G401 (cell line): Measurements from ENCODE around the gene MUC6. TPM values are rescaled to one million over a fixed set of nuclear protein-coding genes. Genes with fewer than 3 reads are reported as not detected.

ENCODE experiments used
- DNase-seq: peaks from one replicate; pipeline ENCODE4 v3.0.0-alpha.2; 2015; ENCODE audit warnings: low spot score
- in situ Hi-C: cut with HindIII; loops from 2 replicates; pipeline ENCODE4 v1.10.0; 2016; ENCODE audit warnings: low sequenced_read_pairs, mixed read lengths
- total RNA-seq: library from RNA; depleted of rRNA; stranded (reverse); fragments of >200 nt; shearing (Covaris generic); gene quantifications from 2 replicates; pipeline ENCODE4 v1.2.3, GENCODE V29; 2014; rRNA removed

The MUC6 gene, protein sequence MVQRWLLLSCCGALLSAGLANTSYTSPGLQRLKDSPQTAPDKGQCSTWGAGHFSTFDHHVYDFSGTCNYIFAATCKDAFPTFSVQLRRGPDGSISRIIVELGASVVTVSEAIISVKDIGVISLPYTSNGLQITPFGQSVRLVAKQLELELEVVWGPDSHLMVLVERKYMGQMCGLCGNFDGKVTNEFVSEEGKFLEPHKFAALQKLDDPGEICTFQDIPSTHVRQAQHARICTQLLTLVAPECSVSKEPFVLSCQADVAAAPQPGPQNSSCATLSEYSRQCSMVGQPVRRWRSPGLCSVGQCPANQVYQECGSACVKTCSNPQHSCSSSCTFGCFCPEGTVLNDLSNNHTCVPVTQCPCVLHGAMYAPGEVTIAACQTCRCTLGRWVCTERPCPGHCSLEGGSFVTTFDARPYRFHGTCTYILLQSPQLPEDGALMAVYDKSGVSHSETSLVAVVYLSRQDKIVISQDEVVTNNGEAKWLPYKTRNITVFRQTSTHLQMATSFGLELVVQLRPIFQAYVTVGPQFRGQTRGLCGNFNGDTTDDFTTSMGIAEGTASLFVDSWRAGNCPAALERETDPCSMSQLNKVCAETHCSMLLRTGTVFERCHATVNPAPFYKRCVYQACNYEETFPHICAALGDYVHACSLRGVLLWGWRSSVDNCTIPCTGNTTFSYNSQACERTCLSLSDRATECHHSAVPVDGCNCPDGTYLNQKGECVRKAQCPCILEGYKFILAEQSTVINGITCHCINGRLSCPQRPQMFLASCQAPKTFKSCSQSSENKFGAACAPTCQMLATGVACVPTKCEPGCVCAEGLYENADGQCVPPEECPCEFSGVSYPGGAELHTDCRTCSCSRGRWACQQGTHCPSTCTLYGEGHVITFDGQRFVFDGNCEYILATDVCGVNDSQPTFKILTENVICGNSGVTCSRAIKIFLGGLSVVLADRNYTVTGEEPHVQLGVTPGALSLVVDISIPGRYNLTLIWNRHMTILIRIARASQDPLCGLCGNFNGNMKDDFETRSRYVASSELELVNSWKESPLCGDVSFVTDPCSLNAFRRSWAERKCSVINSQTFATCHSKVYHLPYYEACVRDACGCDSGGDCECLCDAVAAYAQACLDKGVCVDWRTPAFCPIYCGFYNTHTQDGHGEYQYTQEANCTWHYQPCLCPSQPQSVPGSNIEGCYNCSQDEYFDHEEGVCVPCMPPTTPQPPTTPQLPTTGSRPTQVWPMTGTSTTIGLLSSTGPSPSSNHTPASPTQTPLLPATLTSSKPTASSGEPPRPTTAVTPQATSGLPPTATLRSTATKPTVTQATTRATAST (N-terminal part only)
- total RNA-seq: not detected in 2 replicates

DNA sequence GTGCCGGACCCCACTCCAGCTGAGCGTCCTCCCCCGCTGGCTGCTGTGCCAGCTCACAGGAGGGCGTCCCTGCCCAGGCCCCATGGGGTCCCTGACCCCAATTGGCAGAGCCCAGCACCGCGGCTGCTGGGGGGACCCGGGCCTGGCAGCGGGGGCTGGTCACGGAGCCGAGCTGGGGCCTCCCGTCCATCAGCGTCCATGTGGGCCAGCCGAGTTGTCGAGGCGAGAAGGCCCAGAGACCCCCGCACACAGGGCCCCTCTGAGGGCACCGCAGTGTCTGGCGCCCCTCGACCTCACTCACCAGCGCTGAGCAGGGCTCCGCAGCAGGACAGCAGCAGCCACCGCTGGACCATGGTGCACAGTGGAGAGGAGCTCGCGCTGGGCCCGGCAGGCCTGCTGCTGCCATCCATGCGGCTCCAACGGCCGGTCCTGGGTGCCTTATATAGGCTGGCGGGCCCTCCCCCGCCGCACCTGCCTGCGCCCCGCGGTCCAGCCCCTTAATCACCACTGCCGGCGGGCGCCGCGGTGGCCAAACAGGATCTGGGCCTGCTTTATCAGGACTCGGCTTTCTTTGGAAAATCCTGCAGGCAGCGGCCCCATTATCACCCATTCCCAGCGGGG is at the start of gene MUC6:
Gene MUC6, minus strand, starts transcription at position 416 of the 621 bp plus-strand sequence. Its CDS starts 63 bp downstream, at position 353.
- in situ Hi-C loops: no loop called here
- no peak for DNase-seq

DNA sequence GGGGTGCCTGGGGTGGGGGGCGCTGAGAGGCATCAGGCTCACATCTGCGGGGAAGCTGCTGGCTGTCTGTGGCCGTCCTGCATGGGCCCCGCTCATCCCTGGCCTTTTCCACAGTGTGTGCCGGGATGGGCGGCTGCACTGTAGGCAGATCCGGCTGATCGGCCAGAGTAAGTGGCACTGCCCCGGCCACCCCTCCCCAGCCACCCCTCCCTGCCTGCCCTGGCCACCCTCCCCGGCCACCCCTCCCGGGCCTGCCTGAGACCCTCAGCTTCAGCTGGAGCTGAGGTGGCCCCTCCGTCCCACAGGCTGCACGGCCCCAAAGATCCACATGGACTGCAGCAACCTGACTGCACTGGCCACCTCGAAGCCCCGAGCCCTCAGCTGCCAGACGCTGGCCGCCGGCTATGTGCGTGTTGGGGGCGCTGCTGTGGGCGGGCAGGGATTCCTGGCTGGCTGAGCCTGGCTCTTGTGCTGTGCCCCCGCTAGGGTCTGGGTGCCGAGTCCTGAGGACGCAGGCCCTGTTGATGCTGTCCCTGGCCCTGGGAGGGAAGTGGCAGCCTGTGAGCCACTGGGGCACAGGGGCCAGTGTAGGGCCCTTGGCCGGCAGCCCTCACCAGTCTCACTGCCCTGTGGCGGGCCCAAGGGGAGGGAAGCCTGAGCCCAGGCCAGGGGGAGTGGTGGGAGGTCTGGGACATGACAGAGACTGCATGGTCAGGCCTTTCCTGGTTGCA is 49.1 kb upstream of the MUC6 start:
- no peak for DNase-seq
- in situ Hi-C loops: no loop called here

- no peak for DNase-seq
- in situ Hi-C loops: no loop called here
Measured at GRCh38 chr11:1084561-1085439, 48.3 kb upstream of the MUC6 start.

DNA sequence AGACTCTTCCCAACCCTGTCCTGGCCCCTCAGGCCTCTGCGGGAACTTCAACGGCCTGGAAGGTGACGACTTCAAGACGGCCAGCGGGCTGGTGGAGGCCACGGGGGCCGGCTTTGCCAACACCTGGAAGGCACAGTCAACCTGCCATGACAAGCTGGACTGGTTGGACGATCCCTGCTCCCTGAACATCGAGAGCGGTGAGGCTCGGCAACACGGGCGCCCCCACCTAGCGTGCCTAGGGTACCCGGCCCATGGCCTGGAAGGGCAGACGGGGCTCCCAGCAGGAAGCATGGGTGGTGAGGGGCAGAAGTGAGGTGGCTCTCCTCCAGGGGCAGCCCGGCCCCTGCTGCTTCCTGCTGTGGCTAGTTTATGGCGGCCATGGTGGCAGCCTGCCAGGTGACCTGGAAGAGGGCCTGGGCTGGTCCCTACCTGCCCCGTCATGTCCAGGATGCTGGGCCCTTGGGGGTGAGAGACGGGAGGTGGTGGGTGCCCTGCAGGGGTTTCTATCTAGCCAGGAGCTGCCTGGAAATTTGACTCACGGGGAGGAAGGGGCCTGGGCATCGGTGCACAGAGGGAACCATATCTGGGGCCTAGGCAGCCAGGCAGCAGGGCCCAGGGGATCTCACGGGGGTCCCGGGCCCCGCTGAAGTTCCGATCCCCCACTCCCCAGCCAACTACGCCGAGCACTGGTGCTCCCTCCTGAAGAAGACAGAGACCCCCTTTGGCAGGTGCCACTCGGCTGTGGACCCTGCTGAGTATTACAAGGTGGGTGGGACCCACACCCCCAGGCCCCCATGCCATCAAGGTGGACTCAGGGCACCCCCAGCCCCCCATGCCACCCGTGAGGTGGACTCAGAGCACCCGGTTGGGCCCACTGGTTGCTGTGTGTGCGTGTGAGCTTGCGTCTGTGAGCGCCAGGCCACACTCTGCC is 47.4 kb upstream of the MUC6 start:
- in situ Hi-C loops: no loop called here
- no peak for DNase-seq

DNA sequence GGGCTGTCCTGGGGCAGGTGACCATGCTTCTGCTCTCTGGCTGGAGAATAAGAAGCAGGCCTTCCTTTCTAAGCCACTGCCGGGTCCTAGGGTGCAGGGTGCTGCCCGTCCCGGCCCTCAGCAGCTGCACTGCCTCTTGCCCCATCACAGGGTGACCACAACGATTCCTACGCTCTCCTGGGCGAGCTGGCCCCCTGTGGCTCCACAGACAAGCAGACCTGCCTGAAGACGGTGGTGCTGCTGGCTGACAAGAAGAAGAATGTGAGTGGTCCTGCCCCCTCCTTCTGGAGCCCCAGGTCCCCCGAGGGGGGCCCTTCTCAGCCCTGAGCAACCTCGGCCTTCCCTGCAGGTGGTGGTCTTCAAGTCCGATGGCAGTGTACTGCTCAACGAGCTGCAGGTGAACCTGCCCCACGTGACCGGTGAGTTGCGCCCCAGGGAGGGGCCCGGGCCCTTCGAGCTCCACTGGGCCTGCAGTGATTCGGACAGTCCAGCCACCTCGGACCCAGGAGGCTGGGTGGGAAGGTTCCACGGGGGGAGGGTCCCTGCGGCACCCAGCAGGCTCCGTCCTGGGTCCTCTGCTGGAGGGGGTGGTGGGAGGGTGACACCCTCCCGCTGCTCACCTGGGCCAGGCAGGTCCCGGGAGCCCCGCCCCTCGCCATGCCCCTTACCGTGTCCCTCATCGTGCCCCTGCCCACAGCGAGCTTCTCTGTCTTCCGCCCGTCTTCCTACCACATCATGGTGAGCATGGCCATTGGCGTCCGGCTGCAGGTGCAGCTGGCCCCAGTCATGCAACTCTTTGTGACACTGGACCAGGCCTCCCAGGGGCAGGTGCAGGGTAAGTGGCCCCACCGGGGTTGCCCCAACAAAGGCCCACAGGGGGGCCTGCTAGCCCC is 46.5 kb upstream of the MUC6 start:
- no peak for DNase-seq
- in situ Hi-C loops: no loop called here

DNA sequence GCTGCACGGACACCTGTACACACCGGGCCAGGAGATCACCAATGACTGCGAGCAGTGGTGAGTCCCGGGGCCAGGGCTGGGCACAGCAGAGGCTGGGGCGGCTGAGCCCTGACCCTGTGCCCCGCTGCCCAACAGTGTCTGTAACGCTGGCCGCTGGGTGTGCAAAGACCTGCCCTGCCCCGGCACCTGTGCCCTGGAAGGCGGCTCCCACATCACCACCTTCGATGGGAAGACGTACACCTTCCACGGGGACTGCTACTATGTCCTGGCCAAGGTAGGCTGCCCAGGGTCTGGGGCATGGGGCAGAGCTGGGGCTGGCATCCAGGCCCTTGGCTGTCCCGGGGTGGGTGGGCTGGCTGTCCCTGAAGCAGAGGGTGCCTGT is 45.8 kb upstream of the MUC6 start:
- DNase-seq: no peak
- in situ Hi-C loops: no loop called here

GRCh38 chr11:1081601-1082311 is 45.2 kb upstream of the MUC6 start:
- DNase-seq: no peak

DNA sequence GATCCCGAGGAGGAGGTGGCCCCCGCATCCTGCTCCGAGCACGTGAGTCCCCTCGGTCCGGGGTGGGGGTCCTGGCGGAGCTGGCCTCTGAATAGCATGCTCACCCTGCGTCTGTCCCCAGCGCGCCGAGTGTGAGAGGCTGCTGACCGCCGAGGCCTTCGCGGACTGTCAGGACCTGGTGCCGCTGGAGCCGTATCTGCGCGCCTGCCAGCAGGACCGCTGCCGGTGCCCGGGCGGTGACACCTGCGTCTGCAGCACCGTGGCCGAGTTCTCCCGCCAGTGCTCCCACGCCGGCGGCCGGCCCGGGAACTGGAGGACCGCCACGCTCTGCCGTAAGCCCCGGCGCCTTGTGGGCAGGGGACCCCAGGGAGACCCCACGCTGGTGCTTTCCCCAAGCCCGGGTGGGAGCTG is 41.7 kb upstream of the MUC6 start:
- no peak for DNase-seq
- in situ Hi-C loops: no loop called here

More at GRCh38 chr11:1081601-1082311, 45.2 kb upstream of the MUC6 start:
- in situ Hi-C loops: no loop called here

DNA sequence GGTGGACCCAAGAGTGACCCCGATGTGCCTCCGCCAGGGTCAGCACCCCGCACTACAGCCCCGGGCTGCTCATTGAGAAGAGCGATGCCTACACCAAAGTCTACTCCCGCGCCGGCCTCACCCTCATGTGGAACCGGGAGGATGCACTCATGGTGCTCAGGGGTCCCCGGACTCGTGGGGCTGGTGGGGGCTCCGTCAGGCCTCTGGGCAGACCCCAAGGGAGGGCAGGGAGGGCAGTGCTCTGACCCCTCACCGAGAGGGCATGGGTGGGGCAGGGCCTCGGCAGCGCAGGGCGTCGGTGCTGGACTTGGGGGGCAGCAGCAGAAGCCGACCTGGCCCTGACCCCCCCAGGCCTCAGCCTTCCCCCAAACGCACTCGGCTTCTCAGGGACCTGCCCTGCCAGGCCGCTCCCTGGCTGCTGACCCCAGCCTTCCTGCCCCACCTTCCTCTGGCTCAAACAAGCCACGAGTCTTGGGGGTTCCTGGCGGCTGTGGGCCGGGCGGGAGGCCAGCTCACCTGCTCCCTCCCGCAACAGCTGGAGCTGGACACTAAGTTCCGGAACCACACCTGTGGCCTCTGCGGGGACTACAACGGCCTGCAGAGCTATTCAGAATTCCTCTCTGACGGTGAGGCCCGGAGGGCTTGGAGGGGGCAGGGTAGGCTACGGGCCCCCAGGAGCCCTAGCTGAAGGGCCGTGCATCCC is 41.0 kb upstream of the MUC6 start:
- DNase-seq: no peak
- in situ Hi-C loops: no loop called here

- in situ Hi-C loops: no loop called here
- DNase-seq: no peak
Measured at GRCh38 chr11:1077033-1077416, 40.5 kb upstream of the MUC6 start.

GRCh38 chr11:1076061-1076665 is 39.6 kb upstream of the MUC6 start:
- no peak for DNase-seq
- in situ Hi-C loops: no loop called here

DNA sequence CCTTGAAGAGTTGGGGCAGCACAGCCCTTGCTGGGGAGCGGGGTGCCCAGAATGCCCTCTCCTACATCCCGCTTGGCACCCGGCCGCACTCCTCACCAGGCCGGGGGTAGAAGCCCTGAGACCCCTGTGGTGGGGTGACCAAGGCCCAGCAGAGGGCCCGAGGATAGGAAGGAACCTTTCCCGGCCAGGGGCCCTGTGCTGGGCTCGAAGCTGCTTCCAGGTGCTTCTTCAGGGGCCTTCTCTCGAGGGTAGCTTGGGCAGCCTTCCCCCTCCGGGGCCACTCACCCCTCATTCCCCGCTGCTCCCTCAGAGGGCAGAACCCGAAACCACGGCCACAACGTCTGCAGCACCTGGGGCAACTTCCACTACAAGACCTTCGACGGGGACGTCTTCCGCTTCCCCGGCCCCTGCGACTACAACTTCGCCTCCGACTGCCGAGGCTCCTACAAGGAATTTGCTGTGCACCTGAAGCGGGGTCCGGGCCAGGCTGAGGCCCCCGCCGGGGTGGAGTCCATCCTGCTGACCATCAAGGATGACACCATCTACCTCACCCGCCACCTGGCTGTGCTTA is 38.9 kb upstream of the MUC6 start:
- in situ Hi-C loops: no loop called here
- DNase-seq: no peak
